NCI-H2081 treated with DMSO at 0.1 percent for 48 hours (cell line): ENCODE results near the gene FAM149A.

Experiments used
- DNase-seq: peaks from one replicate; lab custom pipeline; 2025; lab: John Stamatoyannopoulos, UW

Gene FAM149A

GRCh38 chr4:186202490-186203140 is 98.1 kb downstream of the FAM149A start:
- DNase-seq = no peak

- DNase-seq = no peak
These were observed 98.9 kb downstream of the FAM149A start for GRCh38 chr4:186203406-186203805.

- DNase-seq = no peak
These were observed 99.6 kb downstream of the FAM149A start for GRCh38 chr4:186204103-186204559.

GRCh38 chr4:186204686-186205085 is 100.2 kb downstream of the FAM149A start:
- no peak for DNase-seq

- no peak for DNase-seq
These were observed 100.7 kb downstream of the FAM149A start for GRCh38 chr4:186205156-186205555.

- no peak for DNase-seq
These were observed 112.0 kb downstream of the FAM149A start for GRCh38 chr4:186216465-186217024.

GRCh38 chr4:186217733-186218293 is 113.3 kb downstream of the FAM149A start:
- no peak for DNase-seq

- no peak for DNase-seq
These were observed 117.1 kb downstream of the FAM149A start for GRCh38 chr4:186221624-186222023.
